Peyer's patch (tissue), 4 donors: ENCODE data around the gene F3.

ENCODE experiments used
- CTCF ChIP-seq, 6 experiments: fragments of 450-650 bp in 4 of 6; fragments of 200-600 bp in 2 of 6; sonication (generic) in 1 of 6; IDR thresholded peaks; one replicate each; pipeline ENCODE4 v1.5.1; 2017 to 2019; ENCODE audit warnings: antibody characterized with exemption in 6 of 6, mild to moderate bottlenecking in 3 of 6, moderate library complexity in 1 of 6
- POLR2A ChIP-seq, 2 donors: fragments of 450-650 bp; IDR thresholded peaks; one replicate each; pipeline ENCODE4 v1.5.1; 2017; ENCODE audit warnings: antibody characterized with exemption in 2 of 2, mild to moderate bottlenecking in 2 of 2, moderate library complexity in 2 of 2

DNA sequence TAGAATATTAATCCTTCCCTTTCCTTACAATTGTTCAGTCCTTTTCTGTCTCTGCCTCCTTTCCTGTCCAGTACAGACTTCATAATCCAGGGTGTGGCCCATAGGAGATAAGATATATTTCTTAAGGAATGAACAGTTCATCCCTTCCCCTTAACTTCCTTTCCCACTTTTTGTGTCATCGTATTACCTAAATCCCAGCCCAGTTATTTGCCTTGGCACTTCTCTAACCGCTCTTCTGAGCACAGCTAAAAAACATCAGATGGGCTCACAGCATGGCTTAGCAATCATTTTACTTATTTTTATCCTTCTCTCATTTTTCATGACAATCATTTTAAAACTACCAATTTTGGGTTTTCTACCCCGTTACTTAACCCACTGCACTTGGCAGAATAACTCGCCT, 39.6 kb downstream of the F3 start:
- TF ChIP-seq CTCF (IDR thresholded peaks at IDR 0.05) (no peak), POLR2A (IDR thresholded peaks at IDR 0.05) (no peak)
